MM.1S (cell line): Measurements from ENCODE around the gene VPS26A.

Source experiments
- DNase-seq: peaks from one replicate; pipeline ENCODE4 v3.0.0-alpha.2; 2015
- H2AFZ ChIP-seq: fragments of 300-600 bp; sonication (generic); 2 replicates; pipeline ENCODE4 v1.6.0; 2016; ENCODE audit warnings: antibody characterized with exemption, low read length
- H3F3A ChIP-seq: fragments of 300-600 bp; sonication (generic); 2 replicates; pipeline ENCODE4 v1.6.1; 2016; ENCODE audit warnings: mild to moderate bottlenecking, antibody characterized with exemption, low read length, moderate library complexity, mixed read lengths; ENCODE audit not compliant: insufficient read depth
- H3K27ac ChIP-seq: fragments of 300-600 bp; sonication (generic); 2 replicates; pipeline ENCODE4 v1.5.1; 2016; ENCODE audit warnings: mild to moderate bottlenecking, low read length
- H3K27me3 ChIP-seq: fragments of 300-600 bp; sonication (generic); replicated peaks from 2 replicates; pipeline ENCODE4 v1.6.0; 2016; ENCODE audit warnings: low read length; ENCODE audit not compliant: insufficient read depth
- H3K36me3 ChIP-seq: fragments of 300-600 bp; sonication (generic); replicated peaks from 2 replicates; pipeline ENCODE4 v1.6.1; 2016; ENCODE audit warnings: mild to moderate bottlenecking, low read length, mixed read lengths; ENCODE audit not compliant: insufficient read depth
- H3K4me1 ChIP-seq: fragments of 300-600 bp; sonication (generic); 2 replicates; pipeline ENCODE4 v1.6.1; 2016; ENCODE audit warnings: low read length, mixed read lengths
- H3K4me2 ChIP-seq: fragments of 300-600 bp; sonication (generic); 2 replicates; pipeline ENCODE4 v1.6.0; 2016; ENCODE audit warnings: low read depth, low read length
- H3K4me3 ChIP-seq: fragments of 300-600 bp; sonication (generic); 2 replicates; pipeline ENCODE4 v1.5.1; 2016; ENCODE audit warnings: low read length, mixed read lengths
- H3K79me2 ChIP-seq: fragments of 300-600 bp; sonication (generic); 2 replicates; pipeline ENCODE4 v1.6.1; 2016; ENCODE audit warnings: mixed run types, low read length, mixed read lengths
- H3K9ac ChIP-seq: fragments of 300-600 bp; sonication (generic); 2 replicates; pipeline ENCODE4 v1.6.1; 2016; ENCODE audit warnings: low read length, mixed read lengths
- H3K9me2 ChIP-seq: fragments of 300-600 bp; sonication (generic); replicated peaks from 2 replicates; pipeline ENCODE4 v1.6.1; 2016; ENCODE audit warnings: mild to moderate bottlenecking, low read length, mixed read lengths; ENCODE audit not compliant: insufficient read depth
- H3K9me3 ChIP-seq: fragments of 300-600 bp; sonication (generic); replicated peaks from 2 replicates; pipeline ENCODE4 v1.6.1; 2016; ENCODE audit warnings: mild to moderate bottlenecking, low read length, mixed read lengths; ENCODE audit not compliant: insufficient read depth
- H4K20me1 ChIP-seq: fragments of 300-600 bp; sonication (generic); 2 replicates; pipeline ENCODE4 v1.6.1; 2016; ENCODE audit warnings: mild to moderate bottlenecking, low read length, moderate library complexity, mixed read lengths; ENCODE audit not compliant: insufficient read depth
- CTCF ChIP-seq: fragments of 300-600 bp; sonication (generic); IDR thresholded peaks from 2 replicates; pipeline ENCODE4 v1.5.1; 2016; ENCODE audit warnings: antibody characterized with exemption, low read length, mixed read lengths
- EZH2 ChIP-seq: fragments of 300-600 bp; sonication (generic); optimal IDR thresholded peaks from 2 replicates; pipeline ENCODE3; 2017; ENCODE audit warnings: low read depth, mild to moderate bottlenecking, antibody characterized with exemption, low read length, mixed read lengths
- EZH2phosphoT487 ChIP-seq: fragments of 300-600 bp; sonication (generic); IDR thresholded peaks from 2 replicates; pipeline ENCODE4 v1.6.1; 2018; ENCODE audit warnings: antibody characterized with exemption, low read length

Gene VPS26A

GRCh38 chr10:69107176-69107490 is 16.8 kb upstream of the VPS26A start:
- no peak overlapping the region for H3K4me3 ChIP-seq
- H3K27me3 ChIP-seq, result no peaks in the 10 kb centered on the region
- H3K27ac ChIP-seq, result no peak overlapping the region
- H3K4me1 ChIP-seq, result no peaks in the 10 kb centered on the region
- no peak for DNase-seq
- no peak overlapping the region for H2AFZ ChIP-seq
- peaks cover 9% of the 10 kb centered on the region for H3K79me2 ChIP-seq
- H3F3A ChIP-seq, result no peaks in the 10 kb centered on the region; the same call in 1 of the 2 replicates
- no peaks in the 10 kb centered on the region; the same call in 1 of the 2 replicates for H3K36me3 ChIP-seq
- H3K9ac ChIP-seq, result no peak overlapping the region
- no peaks in the 10 kb centered on the region for H3K9me3 ChIP-seq
- no peak overlapping the region for H3K4me2 ChIP-seq
- H4K20me1 ChIP-seq, result peaks cover 7% of the 10 kb centered on the region
- no peaks in the 10 kb centered on the region for H3K9me2 ChIP-seq
- no peak for TF ChIP-seq CTCF
- no peak for TF ChIP-seq EZH2
- no peak for TF ChIP-seq EZH2phosphoT487

- TF ChIP-seq EZH2 (no peak), CTCF (no peak), EZH2phosphoT487 (no peak)
- Histone ChIP-seq H3K9me2 (no peaks in the 10 kb centered on the region), H3F3A (no peaks in the 10 kb centered on the region; the same call in 1 of the 2 replicates), H3K9me3 (no peaks in the 10 kb centered on the region), H3K27ac (no peak overlapping the region), H3K9ac (no peak overlapping the region), H2AFZ (no peak overlapping the region), H3K27me3 (no peaks in the 10 kb centered on the region), H3K79me2 (peaks cover 3% of the 10 kb centered on the region), H3K4me3 (no peak overlapping the region), H3K4me1 (no peaks in the 10 kb centered on the region), H3K4me2 (no peak overlapping the region), H3K36me3 (no peaks in the 10 kb centered on the region; the same call in 1 of the 2 replicates), H4K20me1 (peaks cover 1% of the 10 kb centered on the region; the same call in 1 of the 2 replicates)
- no peak for DNase-seq
These were observed 16.3 kb upstream of the VPS26A start for GRCh38 chr10:69107699-69108098.

- peaks cover 7% of the 10 kb centered on the region for H3K79me2 ChIP-seq
- H2AFZ ChIP-seq, result no peak overlapping the region
- H3K27ac ChIP-seq, result no peak overlapping the region
- no peaks in the 10 kb centered on the region for H4K20me1 ChIP-seq
- no peaks in the 10 kb centered on the region for H3K36me3 ChIP-seq
- 0 out of 2 replicates have a peak, but pooled peaks cover 4% of the 10 kb centered on the region for H3K4me1 ChIP-seq
- H3K4me3 ChIP-seq, result no peak overlapping the region
- H3K9me3 ChIP-seq, result no peaks in the 10 kb centered on the region
- TF ChIP-seq EZH2 (no peak), CTCF (no peak), EZH2phosphoT487 (no peak)
- peaks cover 10% of the 10 kb centered on the region for H3F3A ChIP-seq
- H3K4me2 ChIP-seq, result no peak overlapping the region
- H3K27me3 ChIP-seq, result no peaks in the 10 kb centered on the region
- H3K9me2 ChIP-seq, result no peaks in the 10 kb centered on the region
- DNase-seq, result no peak
- H3K9ac ChIP-seq, result no peak overlapping the region
These were observed 4.1 kb upstream of the VPS26A start for GRCh38 chr10:69119896-69120295.
